Fibroblast of lung (primary cell): Measurements from ENCODE around the gene PLAAT2. TPM values are rescaled to one million over a fixed set of nuclear protein-coding genes. Genes with fewer than 3 reads are reported as not detected.

Experiments
- DNase-seq, 2 donors: peaks; one replicate each; pipeline versions ENCODE4 v3.0.0 to v3.0.0-alpha.2; 2010; ENCODE audit warnings: low read depth in 2 of 2
- H2AFZ ChIP-seq: 2 replicates; pipeline ENCODE4 v1.5.1; 2012; ENCODE audit warnings: low read length, control low read depth, inconsistent platforms
- H3K27ac ChIP-seq: 2 replicates; pipeline ENCODE4 v1.5.1; 2011; ENCODE audit warnings: low read length, control low read depth; ENCODE audit not compliant: insufficient read depth
- H3K27me3 ChIP-seq: 2 replicates; pipeline ENCODE4 v1.5.1; 2011; ENCODE audit warnings: mild to moderate bottlenecking, low read length; ENCODE audit not compliant: control insufficient read depth, insufficient read depth
- H3K36me3 ChIP-seq: 2 replicates; pipeline ENCODE4 v1.5.1; 2011; ENCODE audit warnings: low read length; ENCODE audit not compliant: control insufficient read depth, insufficient read depth
- H3K4me1 ChIP-seq: 2 replicates; pipeline ENCODE4 v1.5.1; 2011; ENCODE audit warnings: low read length; ENCODE audit not compliant: control insufficient read depth, insufficient read depth; ENCODE audit errors: extremely low read depth
- H3K4me2 ChIP-seq: 2 replicates; pipeline ENCODE4 v1.5.1; 2011; ENCODE audit warnings: low read length, control low read depth; ENCODE audit not compliant: insufficient read depth; ENCODE audit errors: extremely low read depth
- H3K4me3 ChIP-seq, 4 experiments: fragments of 200-600 bp in 1 of 4; sonication (generic) in 1 of 4; replicated peaks in 1 of 4; 2 replicates each; pipeline ENCODE4 v1.5.1; 2011 to 2016; ENCODE audit warnings: low read length in 4 of 4, low read depth in 3 of 4, mild to moderate bottlenecking in 3 of 4, control low read depth in 2 of 4, inconsistent platforms in 1 of 4, mixed read lengths in 1 of 4; ENCODE audit not compliant: insufficient read depth in 1 of 4; ENCODE audit errors: control extremely low read depth in 1 of 4
- H3K79me2 ChIP-seq: 2 replicates; pipeline ENCODE4 v1.5.1; 2012; ENCODE audit warnings: mild to moderate bottlenecking, low read length, inconsistent platforms; ENCODE audit not compliant: control insufficient read depth, insufficient read depth
- H3K9ac ChIP-seq: 2 replicates; pipeline ENCODE4 v1.5.1; 2011; ENCODE audit warnings: mild to moderate bottlenecking, low read length, control low read depth; ENCODE audit not compliant: insufficient read depth
- H3K9me3 ChIP-seq: 2 replicates; pipeline ENCODE4 v1.5.1; 2012; ENCODE audit warnings: low read depth, low read length; ENCODE audit not compliant: control insufficient read depth, insufficient read depth
- H4K20me1 ChIP-seq: 2 replicates; pipeline ENCODE4 v1.5.1; 2011; ENCODE audit warnings: low read length; ENCODE audit not compliant: control insufficient read depth, insufficient read depth; ENCODE audit errors: extremely low read depth
- CTCF ChIP-seq, 2 donors: IDR thresholded peaks in 1 of 2; conservative IDR thresholded peaks in 1 of 2; 1 replicate in 1 of 2; 2 replicates in 1 of 2; pipeline ENCODE4 v1.5.1; 2011 to 2012; ENCODE audit warnings: low read length in 2 of 2, control low read depth in 1 of 2, inconsistent platforms in 1 of 2, low read depth in 1 of 2, mild to moderate bottlenecking in 1 of 2
- EZH2 ChIP-seq: IDR thresholded peaks from 2 replicates; pipeline ENCODE4 v1.5.1; 2012; ENCODE audit warnings: low read length, control low read depth, mild to moderate bottlenecking; ENCODE audit errors: missing control alignments
- polyA plus RNA-seq, 2 donors: library from polyadenylated mRNA; depleted of rRNA in 1 of 2; stranded (reverse) in 1 of 2; unstranded in 1 of 2; fragments of >200 nt; gene quantifications; 2 replicates each; pipeline ENCODE4 v1.2.1, GENCODE V29; 2011 to 2012; ENCODE audit warnings: missing spikeins in 1 of 2
- total RNA-seq: library from RNA; depleted of rRNA; stranded (reverse); fragments of >200 nt; gene quantifications from 2 replicates; pipeline ENCODE4 v1.2.1, GENCODE V29; 2014

Gene PLAAT2
- total and polyA plus RNA-seq, 2 donors (not counting 1 experiment from before 2014, with no cell fraction given) = not detected

DNA sequence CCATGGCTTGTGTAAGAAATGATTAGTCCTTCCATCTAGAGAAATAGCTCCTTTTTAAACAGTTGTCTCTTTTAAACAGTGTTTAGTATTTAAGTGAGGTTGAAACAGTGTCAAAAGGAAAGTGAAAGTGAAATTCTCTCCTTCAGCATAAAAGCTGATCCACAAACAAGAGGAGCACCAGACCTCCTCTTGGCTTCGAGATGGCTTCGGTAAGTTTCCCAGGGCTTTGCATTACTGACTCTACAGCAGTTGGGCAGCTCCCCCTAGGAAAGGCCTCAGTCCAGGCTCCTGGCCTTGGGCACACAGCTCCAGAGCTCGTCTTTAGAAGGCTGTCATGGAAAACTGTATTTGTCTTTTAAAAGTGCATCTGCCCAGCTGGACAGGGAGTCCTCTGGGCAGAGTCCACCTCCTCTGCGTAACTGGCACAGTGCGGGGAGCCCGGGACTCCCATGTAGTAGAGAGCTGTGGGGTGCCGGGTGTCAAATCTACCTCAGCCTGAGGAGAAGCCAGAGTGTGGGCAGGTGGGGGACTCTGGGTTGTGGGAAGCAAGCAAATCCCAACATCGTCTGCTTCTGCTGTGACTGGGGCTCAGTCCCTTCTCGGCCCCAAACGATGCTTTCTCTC lies 26.4 kb downstream of the PLAAT2 start, which contains the start of gene PLAAT4:
Gene PLAAT4 (plus strand): TSS at position 140 of the 624 bp plus-strand sequence. CDS start 61 bp downstream, at position 201.
- Histone ChIP-seq H2AFZ (peak within 1 kb of the TSS; percentile 94), H4K20me1 (no peaks in the 10 kb centered on the region), H3K27me3 (no peaks in the 10 kb centered on the region), H3K4me1 (peaks cover 10% of the 10 kb centered on the region), H3K79me2 (no peaks in the 10 kb centered on the region), H3K9me3 (no peaks in the 10 kb centered on the region), H3K9ac (peak within 1 kb of the TSS; percentile 26), H3K4me3 (peak within 1 kb of the TSS; percentile 48 to 68 (median 58)), H3K36me3 (no peaks in the 10 kb centered on the region), H3K4me2 (peak within 1 kb of the TSS; percentile 97), H3K27ac (peak within 1 kb of the TSS; percentile 82)
- no peak for TF ChIP-seq CTCF (conservative IDR thresholded peaks at IDR 0.05 in 1 of 2, IDR thresholded peaks at IDR 0.05 in 1 of 2; ENCODE audit: low read depth in 1 of 2, low read length in 2 of 2)
- TF ChIP-seq EZH2 = no peak
- peak; percentile 69 to 73 for DNase-seq

GRCh38 chr11:63535734-63536133 lies 27.4 kb downstream of the PLAAT2 start:
- Histone ChIP-seq H3K27me3 (no peaks in the 10 kb centered on the region), H3K9ac (no peak overlapping the region), H3K36me3 (no peaks in the 10 kb centered on the region), H2AFZ (no peak overlapping the region), H3K4me3 (no peak overlapping the region), H3K4me1 (peaks cover 14% of the 10 kb centered on the region), H4K20me1 (no peaks in the 10 kb centered on the region), H3K9me3 (no peaks in the 10 kb centered on the region), H3K27ac (no peak overlapping the region), H3K79me2 (no peaks in the 10 kb centered on the region), H3K4me2 (no peak overlapping the region)
- DNase-seq = no peak
- TF ChIP-seq EZH2 (no peak), CTCF (conservative IDR thresholded peaks at IDR 0.05 in 1 of 2, IDR thresholded peaks at IDR 0.05 in 1 of 2; ENCODE audit: low read depth in 1 of 2, low read length in 2 of 2) (no peak)

- no peak overlapping the region for H3K4me3 ChIP-seq
- H2AFZ ChIP-seq = no peak overlapping the region
- no peak overlapping the region for H3K27ac ChIP-seq
- H3K9ac ChIP-seq = no peak overlapping the region
- no peaks in the 10 kb centered on the region for H3K9me3 ChIP-seq
- H3K36me3 ChIP-seq = no peaks in the 10 kb centered on the region
- DNase-seq = no peak
- H3K4me2 ChIP-seq = no peak overlapping the region
- H3K79me2 ChIP-seq = no peaks in the 10 kb centered on the region
- H3K27me3 ChIP-seq = no peaks in the 10 kb centered on the region
- H3K4me1 ChIP-seq = peaks cover 14% of the 10 kb centered on the region
- no peaks in the 10 kb centered on the region for H4K20me1 ChIP-seq
- TF ChIP-seq EZH2 (no peak), CTCF (conservative IDR thresholded peaks at IDR 0.05 in 1 of 2, IDR thresholded peaks at IDR 0.05 in 1 of 2; ENCODE audit: low read depth in 1 of 2, low read length in 2 of 2) (no peak)
Observed at GRCh38 chr11:63534895-63535461, 28.2 kb downstream of the PLAAT2 start.
